Stimulated activated CD8-positive, alpha-beta memory T cell treated with anti-CD3 and anti-CD28 coated beads, Interleukin-15, amount 100 ng/mL, for 4 hours (primary cell): ENCODE measurements around the gene ATF7IP2.
"Not testable (repeated sequence)": the region's sequence is repeated elsewhere in the genome, so short reads cannot be mapped to it uniquely, and the experiment has no call there.

Experiments used
- DNase-seq, 2 donors: peaks; one replicate each; pipeline ENCODE4 v3.0.0-alpha.2; 2020; ENCODE audit warnings: low read depth in 2 of 2

ATF7IP2 gene

DNA sequence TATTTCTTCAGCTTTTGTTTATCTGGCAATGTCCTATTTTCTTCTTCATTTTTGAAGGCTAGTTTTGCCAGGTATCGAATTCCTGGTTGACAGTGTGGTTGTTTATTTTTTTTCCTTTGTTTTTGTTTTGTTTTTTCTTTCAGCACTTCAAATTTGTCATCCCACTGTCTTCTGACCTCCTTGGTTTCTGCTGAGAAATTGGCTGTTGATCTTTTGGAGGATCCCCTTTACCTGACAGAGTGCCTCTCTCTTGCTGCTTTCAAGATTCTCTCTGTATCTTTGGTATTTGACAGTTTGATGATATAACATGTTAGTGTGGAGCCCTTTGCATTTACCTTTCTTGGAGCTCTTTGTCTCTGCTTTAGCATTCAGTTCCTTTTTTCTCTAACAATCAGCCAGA, 9.6 kb upstream of the ATF7IP2 start:
- no peak for DNase-seq

DNA sequence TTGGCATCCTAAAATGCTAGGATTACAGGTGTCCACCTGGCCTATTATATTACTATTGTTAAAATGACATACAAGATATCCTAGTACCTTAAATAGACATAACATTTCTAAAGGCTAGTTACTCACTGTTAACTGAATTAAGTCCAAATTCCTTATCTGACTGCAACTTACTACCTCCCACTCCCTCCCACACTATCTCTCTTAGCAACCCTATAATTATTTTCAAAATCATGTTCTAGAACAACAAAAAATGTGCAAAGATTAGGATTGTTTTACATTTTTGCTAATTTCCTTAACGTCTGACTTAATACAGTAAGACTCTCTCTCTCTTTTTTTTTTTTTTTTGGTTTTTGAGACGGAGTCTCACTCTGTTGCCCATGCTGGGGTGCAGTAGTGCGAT, 2.2 kb upstream of the ATF7IP2 start:
- no peak for DNase-seq

GRCh38 chr16:10386517-10387100, 748 bp downstream of the ATF7IP2 start:
- DNase-seq: no peak

DNA sequence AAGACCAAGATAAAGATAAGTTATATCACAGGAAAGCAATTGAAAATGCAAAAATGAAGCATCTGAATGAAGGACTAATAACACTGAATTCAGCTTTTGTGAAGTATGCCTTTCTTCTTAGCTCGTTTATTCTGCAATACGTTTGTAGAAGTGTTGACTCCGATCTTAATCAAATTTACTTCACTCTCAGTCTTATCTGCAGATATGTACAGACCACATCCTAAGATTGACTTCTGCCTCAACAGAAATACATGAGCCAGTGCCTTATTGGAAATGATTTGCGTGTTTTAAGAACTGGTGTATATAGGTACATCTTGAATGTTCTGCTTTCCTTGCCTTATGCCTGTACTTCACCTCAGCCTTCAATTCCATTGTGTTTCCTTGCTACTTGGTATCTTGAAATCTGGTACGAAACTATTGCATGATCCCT, 1.3 kb downstream of the ATF7IP2 start:
- no peak for DNase-seq

DNA sequence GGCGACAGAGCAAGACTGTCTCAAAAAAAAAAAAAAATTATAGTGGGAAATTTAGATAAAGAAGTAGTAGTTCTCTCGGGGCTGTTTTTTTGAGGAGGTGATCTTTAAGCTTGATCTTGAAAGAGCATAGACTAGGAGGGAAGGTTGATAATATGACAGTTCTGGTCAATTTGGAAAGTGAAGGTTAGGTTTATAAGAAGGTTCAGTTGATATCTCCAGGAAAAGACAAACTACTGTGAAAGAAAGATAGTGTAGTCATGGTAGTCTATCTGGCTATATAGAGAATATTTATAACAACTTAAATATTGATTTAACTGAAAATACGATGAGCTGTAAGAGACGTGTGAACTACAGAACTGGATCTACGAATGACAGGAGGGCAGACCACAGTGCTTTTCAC, 3.1 kb downstream of the ATF7IP2 start:
- DNase-seq: no peak

DNA sequence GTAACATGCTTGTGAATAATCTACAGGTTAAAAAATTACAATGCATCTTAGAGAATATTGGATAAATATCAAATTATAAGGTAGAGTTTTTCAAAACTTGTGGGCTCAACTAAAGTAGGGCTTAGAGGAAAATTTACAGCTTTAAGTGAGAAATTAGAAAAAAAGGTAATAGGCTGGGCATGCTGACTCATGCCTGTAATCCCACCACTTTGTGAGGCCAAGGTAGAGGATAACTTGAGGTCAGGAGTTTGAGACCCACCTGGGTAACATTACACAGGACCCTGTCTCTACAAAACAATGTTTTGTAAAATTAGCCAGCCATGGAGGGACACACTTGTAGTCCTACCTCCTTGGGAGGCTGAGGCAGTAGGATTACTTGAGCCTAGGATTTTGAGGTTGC, 4.5 kb downstream of the ATF7IP2 start:
- no peak for DNase-seq

GRCh38 chr16:10390867-10391266, 5.0 kb downstream of the ATF7IP2 start:
- DNase-seq: no peak

GRCh38 chr16:10391339-10391738, 5.5 kb downstream of the ATF7IP2 start:
- DNase-seq: no peak

DNA sequence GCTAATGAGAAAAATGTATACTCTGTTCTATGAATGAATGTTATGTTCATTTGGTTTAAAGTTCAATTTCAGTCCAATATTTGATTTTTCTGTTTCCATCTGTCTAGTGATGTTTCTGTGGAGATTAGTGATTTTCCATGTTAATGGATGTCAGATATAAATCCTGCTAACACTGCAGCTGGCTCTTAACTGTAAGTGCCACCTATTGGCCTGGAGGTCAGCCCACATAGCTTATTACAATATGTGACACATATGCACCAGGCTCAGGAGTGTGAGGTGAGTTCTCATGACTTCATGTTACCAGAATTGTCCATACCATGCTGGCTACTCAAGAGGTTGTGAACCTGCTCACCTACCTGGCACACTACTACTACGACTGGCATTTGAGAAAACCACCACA, 17.1 kb downstream of the ATF7IP2 start:
- no peak for DNase-seq

DNA sequence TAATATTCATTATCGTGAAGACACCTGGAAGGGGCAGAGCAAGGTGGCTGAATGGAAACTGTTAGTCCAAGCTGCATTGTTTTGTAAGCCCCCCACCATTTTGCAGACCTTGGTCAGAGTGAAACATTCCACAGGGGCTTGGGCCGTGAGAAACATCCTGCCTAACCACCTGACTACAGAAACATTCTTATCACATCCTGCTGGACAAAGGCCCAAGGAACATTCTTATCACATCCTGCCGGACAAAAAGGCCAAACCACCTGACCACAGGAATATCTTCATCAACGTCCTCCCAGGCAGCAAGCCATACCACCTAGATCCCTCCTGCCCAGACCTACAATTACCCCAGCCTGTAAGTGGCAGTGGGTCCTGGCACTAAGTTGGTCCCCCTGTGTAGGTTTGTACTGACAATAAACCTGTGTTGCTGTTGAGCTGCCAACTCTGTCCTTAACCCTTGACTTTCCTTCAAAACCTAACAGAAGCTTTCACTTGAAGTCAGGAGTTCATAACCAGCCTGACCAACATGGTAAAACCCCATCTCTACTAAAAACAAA, 19.6 kb downstream of the ATF7IP2 start:
- no peak for DNase-seq

DNA sequence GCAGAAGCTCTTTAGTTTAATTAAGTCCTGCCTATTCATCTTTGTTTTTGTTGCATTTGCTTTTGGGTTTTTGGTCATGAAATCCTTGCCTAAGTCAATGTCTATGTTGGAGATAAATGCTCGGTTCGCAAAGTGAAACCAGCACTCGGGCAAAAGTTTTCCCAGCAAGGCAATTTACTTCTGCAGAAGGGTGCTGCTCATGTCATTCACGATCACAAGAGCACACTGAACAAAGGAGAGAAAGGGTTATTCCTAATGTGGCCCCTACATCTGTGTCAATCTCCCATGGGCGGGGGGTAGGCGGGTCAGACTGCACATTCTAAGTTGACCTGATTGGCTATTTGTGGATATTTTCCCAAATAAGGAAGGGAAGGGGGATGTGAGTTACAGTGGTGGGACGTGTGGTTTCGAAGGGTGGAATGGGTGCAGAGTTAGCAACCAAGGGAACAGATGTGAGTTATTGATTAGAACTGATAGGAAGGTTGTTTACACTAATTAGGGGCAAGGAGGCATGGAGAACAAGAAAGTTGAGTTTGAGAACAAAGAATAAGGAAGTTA, 23.0 kb downstream of the ATF7IP2 start:
- no peak for DNase-seq

GRCh38 chr16:10409713-10410112, 23.9 kb downstream of the ATF7IP2 start:
- DNase-seq: not testable (repeated sequence)

DNA sequence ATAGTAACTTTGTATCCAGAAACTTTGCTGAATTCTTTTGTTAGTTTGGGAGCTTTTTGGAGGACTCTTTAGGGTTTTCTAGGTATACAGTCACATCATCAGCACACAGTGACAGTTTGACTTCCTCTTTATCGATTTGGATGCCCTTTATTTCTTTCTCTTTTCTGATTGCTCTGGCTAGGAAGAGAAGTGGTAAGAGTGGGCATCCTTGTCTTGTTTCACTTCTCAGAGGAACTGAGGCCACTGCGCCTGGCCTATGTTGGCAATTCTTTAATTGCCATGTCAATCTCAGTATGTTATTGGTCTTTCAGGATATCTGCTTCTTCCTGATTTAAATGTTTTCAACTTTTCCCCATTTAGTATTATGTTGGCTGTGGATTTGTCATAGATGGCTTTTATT, 24.6 kb downstream of the ATF7IP2 start:
- DNase-seq: no peak

DNA sequence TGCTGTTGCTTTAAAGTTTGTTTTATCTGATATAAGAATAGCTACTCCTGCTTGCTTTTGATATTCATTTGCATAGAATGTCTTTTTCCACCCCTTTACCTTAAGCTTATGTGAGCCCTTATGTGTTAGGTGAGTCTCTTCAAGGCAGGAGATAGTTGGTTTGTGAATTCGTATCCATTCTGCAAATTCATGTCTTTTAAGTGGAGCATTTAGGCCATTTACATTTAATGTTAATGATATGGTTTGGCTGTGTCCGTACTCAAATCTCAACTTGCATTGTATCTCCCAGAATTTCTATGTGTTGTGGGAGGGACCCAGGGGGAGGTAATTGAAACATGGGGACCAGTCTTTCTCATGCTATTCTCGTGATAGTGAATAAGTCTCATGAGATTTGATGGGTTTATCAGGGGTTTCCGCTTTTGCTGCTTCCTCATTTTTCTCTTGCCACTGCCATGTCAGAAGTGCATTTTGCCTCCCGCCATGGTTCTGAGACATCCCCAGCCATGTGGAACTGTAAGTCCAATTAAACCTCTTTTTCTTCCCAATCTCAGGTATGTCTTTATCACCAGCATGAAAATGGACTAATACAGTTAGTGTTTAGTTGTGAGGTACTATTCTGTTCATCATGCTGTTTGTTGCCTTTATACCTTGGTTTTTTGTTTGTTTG, 27.2 kb downstream of the ATF7IP2 start:
- DNase-seq: no peak

DNA sequence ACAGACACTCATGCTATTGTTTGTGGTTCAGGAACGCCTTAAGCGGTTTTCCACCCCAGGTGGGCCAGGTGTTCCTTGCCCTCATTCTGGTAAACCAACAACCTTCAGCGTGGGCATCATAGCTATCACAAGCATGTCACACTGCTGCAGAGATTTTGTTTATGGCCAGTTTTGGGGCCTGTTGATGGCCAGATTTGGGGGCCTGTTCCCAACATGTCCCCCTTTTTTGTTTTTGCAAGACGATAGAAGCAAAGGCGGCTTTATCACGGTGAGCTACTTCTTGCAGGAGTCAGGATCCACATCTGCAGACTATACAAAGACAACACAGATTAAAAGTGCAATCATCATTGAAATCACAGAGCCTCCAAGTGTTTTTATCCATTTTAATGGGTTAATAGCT, 32.3 kb downstream of the ATF7IP2 start:
- DNase-seq: not testable (repeated sequence)

DNA sequence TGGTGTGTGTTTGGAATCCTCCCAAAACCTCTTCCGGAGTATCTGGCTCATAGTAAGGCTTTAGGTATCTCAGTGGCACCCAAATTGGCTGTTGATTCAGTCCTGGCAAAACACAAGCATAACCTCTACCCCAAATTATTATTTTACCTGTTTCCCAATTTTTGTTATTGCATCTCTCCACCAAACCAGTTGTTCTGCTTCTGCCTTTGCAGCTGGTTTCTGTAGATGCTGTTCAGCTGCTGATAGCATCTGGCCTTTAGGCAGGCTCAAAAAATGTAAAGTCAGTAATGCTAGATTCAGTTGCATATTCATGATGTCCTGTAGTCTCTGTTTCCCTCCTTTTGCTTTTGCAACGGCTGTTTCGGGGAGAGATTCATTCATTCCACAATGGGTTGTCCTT, 33.8 kb downstream of the ATF7IP2 start:
- DNase-seq: no peak

GRCh38 chr16:10421596-10421995, 35.7 kb downstream of the ATF7IP2 start:
- DNase-seq: no peak

- no peak for DNase-seq
Observed at GRCh38 chr16:10428433-10429168, 42.7 kb downstream of the ATF7IP2 start.

DNA sequence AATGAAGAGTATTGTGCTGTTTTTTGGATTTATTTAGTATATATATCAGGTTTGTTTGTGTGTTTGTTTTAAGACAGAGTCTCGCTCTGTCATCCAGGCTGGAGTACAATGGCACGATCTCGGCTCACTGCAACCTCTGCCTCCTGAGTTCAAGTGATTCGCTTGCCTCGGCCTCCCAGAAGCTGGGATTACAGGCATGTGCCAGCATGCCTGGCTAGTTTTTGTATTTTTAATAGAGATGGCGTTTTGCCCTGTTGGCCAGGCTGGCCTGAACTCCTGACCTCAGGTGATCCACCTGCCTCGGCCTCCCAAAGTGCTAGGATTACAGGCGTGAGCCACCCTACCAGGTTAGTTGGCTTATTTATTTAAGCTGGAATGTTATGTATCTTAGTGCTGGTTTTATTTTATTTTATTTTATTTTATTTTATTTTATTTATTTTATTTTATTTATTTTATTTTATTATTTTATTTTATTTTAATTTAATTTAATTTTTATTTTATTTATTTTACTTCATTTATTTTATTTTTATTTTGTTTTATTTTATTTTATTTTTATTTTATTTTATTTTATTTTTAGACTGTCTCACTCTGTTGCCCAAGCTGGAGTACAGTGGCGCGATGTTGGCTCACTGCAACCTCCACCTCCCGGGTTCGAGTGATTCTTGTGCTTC, 43.6 kb downstream of the ATF7IP2 start:
- not testable (repeated sequence) for DNase-seq

DNA sequence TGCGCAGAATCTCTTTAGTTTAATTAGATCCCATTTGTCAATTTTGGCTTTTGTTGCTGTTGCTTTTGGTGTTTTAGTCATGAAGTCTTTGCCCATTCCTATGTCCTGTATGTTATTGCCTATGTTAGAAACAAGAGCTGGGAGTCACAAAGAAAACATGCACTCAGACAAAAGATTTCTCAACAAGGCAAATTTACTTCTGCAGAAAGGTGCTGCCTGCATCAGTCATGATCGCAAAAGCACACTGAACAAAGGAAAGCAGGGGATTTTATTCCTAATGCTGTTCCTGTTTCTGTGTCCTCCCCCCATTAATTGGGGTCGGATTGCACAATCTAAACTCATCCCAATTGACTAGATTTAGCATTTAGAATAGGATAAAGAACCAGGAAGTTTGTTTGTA, 55.9 kb downstream of the ATF7IP2 start:
- DNase-seq: no peak

DNA sequence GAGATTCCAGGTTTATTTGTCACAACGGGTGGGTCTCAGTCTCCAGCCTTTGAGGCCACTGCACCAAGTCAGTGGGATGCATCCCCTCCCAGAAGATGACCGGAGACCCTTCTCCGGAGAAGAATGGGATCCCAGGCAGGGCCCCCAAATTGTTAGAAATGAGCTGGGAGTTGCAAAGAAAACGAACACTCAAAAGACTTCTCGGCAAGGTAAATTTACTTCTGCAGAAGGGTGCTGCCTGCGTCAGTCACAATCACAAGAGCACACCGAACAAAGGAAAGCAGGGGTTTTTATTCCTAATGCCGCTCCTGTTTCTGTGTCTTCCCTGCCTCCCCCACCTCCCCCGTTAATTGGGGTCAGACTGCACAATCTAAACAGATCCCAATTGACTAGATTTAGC, 61.4 kb downstream of the ATF7IP2 start:
- DNase-seq: no peak
